Measurements from ENCODE around the gene ABHD16B. TPM values are rescaled to one million over a fixed set of nuclear protein-coding genes. Genes with fewer than 3 reads are reported as not detected.

Gene ABHD16B
- total and polyA plus RNA-seq, 2 of the 13 experiments (the other 11 are each of a cell fraction or from before 2014, with no cell fraction given) = not detected

GRCh38 chr20:63863798-63864544, 2.7 kb downstream of the ABHD16B start (continued):
- 0 out of 2 replicates have a peak, but pooled peaks have one; percentile 47 for TF ChIP-seq RERE (CRISPR knock-in tag; IDR thresholded peaks at IDR 0.05; ENCODE audit: low read depth)
- no peak for TF ChIP-seq PRPF4 (IDR thresholded peaks at IDR 0.05; ENCODE audit: low read depth, low read length, poor library complexity, severe bottlenecking)
- TF ChIP-seq CSRNP2 (CRISPR knock-in tag; conservative IDR thresholded peaks at IDR 0.05; ENCODE audit: low read depth) = no peak
- peak; percentile 94; the same call in 1 of the 2 replicates for TF ChIP-seq SIN3A (IDR thresholded peaks at IDR 0.05; ENCODE audit: borderline replicate concordance, low read depth, low read length)
- no peak for TF ChIP-seq STAT6 (CRISPR knock-in tag; IDR thresholded peaks at IDR 0.05; ENCODE audit: borderline replicate concordance)
- TF ChIP-seq GZF1 (CRISPR knock-in tag; IDR thresholded peaks at IDR 0.05) = peak; percentile 63; the same call in 1 of the 2 replicates
- TF ChIP-seq ZBTB2 (CRISPR knock-in tag; IDR thresholded peaks at IDR 0.05; ENCODE audit: low read depth) = 0 out of 2 replicates have a peak, but pooled peaks have one; percentile 41
- no peak for TF ChIP-seq JDP2 (CRISPR knock-in tag; IDR thresholded peaks at IDR 0.05; ENCODE audit: borderline replicate concordance)
- peak; percentile 78 for TF ChIP-seq ZNF609 (CRISPR knock-in tag; IDR thresholded peaks at IDR 0.05; ENCODE audit: borderline replicate concordance)
- no peak; the same call in 1 of the 2 replicates for TF ChIP-seq ZNF354B (CRISPR knock-in tag; IDR thresholded peaks at IDR 0.05)

Data from HepG2 (cell line).